ENCODE results near the gene ACOT7. TPM values are rescaled to one million over a fixed set of nuclear protein-coding genes. Genes with fewer than 3 reads are reported as not detected.

The ACOT7 gene
- total RNA-seq, 2 donors from 2014 or later, result 16.9 to 24.9 TPM

- TF ChIP-seq POLR2AphosphoS5 (IDR thresholded peaks at IDR 0.05), result no peak
- TF ChIP-seq POLR2A (IDR thresholded peaks at IDR 0.05), result no peak
- TF ChIP-seq, protein P1, sequence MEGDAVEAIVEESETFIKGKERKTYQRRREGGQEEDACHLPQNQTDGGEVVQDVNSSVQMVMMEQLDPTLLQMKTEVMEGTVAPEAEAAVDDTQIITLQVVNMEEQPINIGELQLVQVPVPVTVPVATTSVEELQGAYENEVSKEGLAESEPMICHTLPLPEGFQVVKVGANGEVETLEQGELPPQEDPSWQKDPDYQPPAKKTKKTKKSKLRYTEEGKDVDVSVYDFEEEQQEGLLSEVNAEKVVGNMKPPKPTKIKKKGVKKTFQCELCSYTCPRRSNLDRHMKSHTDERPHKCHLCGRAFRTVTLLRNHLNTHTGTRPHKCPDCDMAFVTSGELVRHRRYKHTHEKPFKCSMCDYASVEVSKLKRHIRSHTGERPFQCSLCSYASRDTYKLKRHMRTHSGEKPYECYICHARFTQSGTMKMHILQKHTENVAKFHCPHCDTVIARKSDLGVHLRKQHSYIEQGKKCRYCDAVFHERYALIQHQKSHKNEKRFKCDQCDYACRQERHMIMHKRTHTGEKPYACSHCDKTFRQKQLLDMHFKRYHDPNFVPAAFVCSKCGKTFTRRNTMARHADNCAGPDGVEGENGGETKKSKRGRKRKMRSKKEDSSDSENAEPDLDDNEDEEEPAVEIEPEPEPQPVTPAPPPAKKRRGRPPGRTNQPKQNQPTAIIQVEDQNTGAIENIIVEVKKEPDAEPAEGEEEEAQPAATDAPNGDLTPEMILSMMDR (IDR thresholded peaks at IDR 0.05), result no peak
- no peak for DNase-seq (ENCODE audit: low spot score)
- intact Hi-C loops (cut with DNase I), result no loop called here
- no peaks in the 10 kb centered on the region for H3K4me1 ChIP-seq (replicated peaks)
- no peak overlapping the region for H3K4me3 ChIP-seq
- H3K9me3 ChIP-seq, result no peaks in the 10 kb centered on the region
- no peaks in the 10 kb centered on the region for H3K27me3 ChIP-seq (replicated peaks; ENCODE audit: insufficient read depth)
- H3K36me3 ChIP-seq, result no peaks in the 10 kb centered on the region
- WGBS, result 86% methylated on average over 6 of the region's 6 CpGs
- no peak overlapping the region for H3K27ac ChIP-seq
These were observed 120.7 kb downstream of the ACOT7 start for GRCh38 chr1:6272868-6273267.

DNA sequence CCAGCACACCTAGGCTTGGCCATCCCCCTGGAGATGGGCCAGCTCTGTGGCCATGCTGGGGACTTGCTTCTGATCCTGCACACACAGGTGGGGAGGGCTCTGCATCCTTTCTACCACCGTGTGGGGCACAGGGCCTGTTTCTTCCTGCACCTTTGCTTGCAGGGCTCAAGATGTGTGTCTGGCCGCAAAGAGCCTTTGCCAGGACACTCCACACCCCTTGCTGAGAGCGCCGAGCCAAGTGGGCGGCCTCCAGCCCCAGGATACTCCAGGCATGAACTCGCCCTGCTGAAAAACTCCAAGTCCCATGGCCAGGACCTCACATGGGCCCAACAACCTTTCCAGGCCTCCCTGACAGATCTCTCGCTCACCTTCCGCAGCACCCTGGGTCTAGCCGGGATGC, 121.1 kb downstream of the ACOT7 start:
- no peak overlapping the region for H3K27ac ChIP-seq
- no peaks in the 10 kb centered on the region for H3K36me3 ChIP-seq
- intact Hi-C loops (cut with DNase I), result no loop called here
- no peaks in the 10 kb centered on the region for H3K27me3 ChIP-seq (replicated peaks; ENCODE audit: insufficient read depth)
- WGBS, result 49% methylated on average over 9 of the region's 9 CpGs
- no peak overlapping the region for H3K4me3 ChIP-seq
- DNase-seq (ENCODE audit: low spot score), result no peak
- no peaks in the 10 kb centered on the region for H3K4me1 ChIP-seq (replicated peaks)
- TF ChIP-seq POLR2A (IDR thresholded peaks at IDR 0.05) (no peak), POLR2AphosphoS5 (IDR thresholded peaks at IDR 0.05) (no peak)
- TF ChIP-seq, protein P1 (IDR thresholded peaks at IDR 0.05), result no peak
- H3K9me3 ChIP-seq, result no peaks in the 10 kb centered on the region

DNA sequence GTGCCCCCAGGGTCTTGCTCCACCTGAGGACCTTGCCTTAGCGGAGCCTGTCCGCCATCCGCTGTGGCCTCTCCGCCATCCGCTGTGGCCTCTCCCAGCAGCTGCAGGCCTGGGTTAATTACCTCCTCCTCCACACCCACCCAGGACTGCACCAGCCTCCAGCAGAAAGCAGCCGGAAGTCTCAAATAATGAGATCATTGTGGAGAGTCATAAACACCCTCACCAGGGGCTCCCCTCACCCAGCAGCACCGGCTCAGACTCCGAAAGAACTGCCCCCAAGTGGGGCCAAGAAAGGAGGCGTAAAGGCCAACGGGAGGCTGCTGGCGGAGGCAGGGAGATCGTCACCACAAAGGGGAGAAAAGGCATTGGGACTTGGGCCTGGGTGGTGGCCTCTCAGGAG, 122.0 kb downstream of the ACOT7 start:
- Histone ChIP-seq H3K27me3 (replicated peaks; ENCODE audit: insufficient read depth) (no peaks in the 10 kb centered on the region), H3K9me3 (no peaks in the 10 kb centered on the region), H3K4me3 (no peak overlapping the region), H3K27ac (no peak overlapping the region), H3K36me3 (no peaks in the 10 kb centered on the region), H3K4me1 (replicated peaks) (no peaks in the 10 kb centered on the region)
- intact Hi-C loops (cut with DNase I), result no loop called here
- 85% methylated on average over 12 of the region's 12 CpGs for WGBS
- no peak for DNase-seq (ENCODE audit: low spot score)
- no peak for TF ChIP-seq POLR2AphosphoS5 (IDR thresholded peaks at IDR 0.05)
- TF ChIP-seq, protein P1 (IDR thresholded peaks at IDR 0.05), result no peak

- intact Hi-C loops (cut with DNase I), result no loop called here
- Histone ChIP-seq H3K4me1 (replicated peaks) (no peaks in the 10 kb centered on the region), H3K36me3 (no peaks in the 10 kb centered on the region), H3K27ac (no peak overlapping the region), H3K9me3 (no peaks in the 10 kb centered on the region), H3K27me3 (replicated peaks; ENCODE audit: insufficient read depth) (no peaks in the 10 kb centered on the region), H3K4me3 (no peak overlapping the region)
- 71% methylated on average over 4 of the region's 4 CpGs for WGBS
- no peak for DNase-seq (ENCODE audit: low spot score)
- TF ChIP-seq POLR2AphosphoS5 (IDR thresholded peaks at IDR 0.05) (no peak), POLR2A (IDR thresholded peaks at IDR 0.05) (no peak)
- TF ChIP-seq, protein P1 (IDR thresholded peaks at IDR 0.05), result no peak
These were observed 122.6 kb downstream of the ACOT7 start for GRCh38 chr1:6271006-6271405.

GRCh38 chr1:6270401-6270800, 123.2 kb downstream of the ACOT7 start:
- no peaks in the 10 kb centered on the region for H3K9me3 ChIP-seq
- 69% methylated on average over 7 of the region's 8 CpGs for WGBS
- H3K4me1 ChIP-seq (replicated peaks), result no peaks in the 10 kb centered on the region
- TF ChIP-seq POLR2A (IDR thresholded peaks at IDR 0.05) (no peak), POLR2AphosphoS5 (IDR thresholded peaks at IDR 0.05) (no peak)
- TF ChIP-seq, protein P1 (IDR thresholded peaks at IDR 0.05), result no peak
- H3K27ac ChIP-seq, result no peak overlapping the region
- H3K36me3 ChIP-seq, result no peaks in the 10 kb centered on the region
- no peak overlapping the region for H3K4me3 ChIP-seq
- no peak for DNase-seq (ENCODE audit: low spot score)
- H3K27me3 ChIP-seq (replicated peaks; ENCODE audit: insufficient read depth), result no peaks in the 10 kb centered on the region
- intact Hi-C loops (cut with DNase I), result no loop called here

Data from prostate gland (tissue), 2 donors.